ENCODE results near the gene KIF2C.

Gene KIF2C

GRCh38 chr1:44805311-44806024, 65.8 kb downstream of the KIF2C start:
- Histone ChIP-seq H3K9ac (ENCODE audit: low read length) (no peak overlapping the region), H3K4me1 (ENCODE audit: low read length) (peaks cover 22% of the 10 kb centered on the region), H3K27me3 (replicated peaks; ENCODE audit: insufficient read depth, low read length) (no peaks in the 10 kb centered on the region), H4K20me1 (ENCODE audit: insufficient read depth, low read length) (no peaks in the 10 kb centered on the region), H3K36me3 (replicated peaks; ENCODE audit: insufficient read depth, low read length) (no peaks in the 10 kb centered on the region), H2AFZ (ENCODE audit: low read length) (no peak overlapping the region), H3K79me2 (ENCODE audit: low read length) (peaks cover 5% of the 10 kb centered on the region; the same call in 1 of the 2 replicates), H3K9me3 (replicated peaks; ENCODE audit: insufficient read depth, low read length) (no peaks in the 10 kb centered on the region), H3K4me2 (ENCODE audit: low read depth, low read length) (no peak overlapping the region), H3K9me2 (replicated peaks; ENCODE audit: insufficient read depth, low read length) (no peaks in the 10 kb centered on the region), H3K27ac (ENCODE audit: low read length) (no peak overlapping the region), H3F3A (ENCODE audit: insufficient read depth, low read length) (peaks cover 6% of the 10 kb centered on the region; the same call in 1 of the 2 replicates), H3K4me3 (ENCODE audit: low read length) (no peak overlapping the region)
- no peak for DNase-seq
- no peak for TF ChIP-seq EZH2 (optimal IDR thresholded peaks at IDR 0.05; ENCODE audit: low read depth, low read length)
- TF ChIP-seq EZH2phosphoT487 (IDR thresholded peaks at IDR 0.05; ENCODE audit: low read length) = no peak
- TF ChIP-seq CTCF (IDR thresholded peaks at IDR 0.05; ENCODE audit: low read length) = no peak

- H3K79me2 ChIP-seq (ENCODE audit: low read length) = no peaks in the 10 kb centered on the region
- TF ChIP-seq EZH2 (optimal IDR thresholded peaks at IDR 0.05; ENCODE audit: low read depth, low read length) (no peak), EZH2phosphoT487 (IDR thresholded peaks at IDR 0.05; ENCODE audit: low read length) (no peak), CTCF (IDR thresholded peaks at IDR 0.05; ENCODE audit: low read length) (no peak)
- peaks cover 19% of the 10 kb centered on the region for H3K4me1 ChIP-seq (ENCODE audit: low read length)
- H3K9me3 ChIP-seq (replicated peaks; ENCODE audit: insufficient read depth, low read length) = no peaks in the 10 kb centered on the region
- H3K4me2 ChIP-seq (ENCODE audit: low read depth, low read length) = no peak overlapping the region
- no peak overlapping the region for H3K4me3 ChIP-seq (ENCODE audit: low read length)
- H3F3A ChIP-seq (ENCODE audit: insufficient read depth, low read length) = peaks cover 6% of the 10 kb centered on the region; the same call in 1 of the 2 replicates
- no peaks in the 10 kb centered on the region for H4K20me1 ChIP-seq (ENCODE audit: insufficient read depth, low read length)
- no peaks in the 10 kb centered on the region for H3K36me3 ChIP-seq (replicated peaks; ENCODE audit: insufficient read depth, low read length)
- H3K27me3 ChIP-seq (replicated peaks; ENCODE audit: insufficient read depth, low read length) = no peaks in the 10 kb centered on the region
- no peak overlapping the region for H3K27ac ChIP-seq (ENCODE audit: low read length)
- no peak for DNase-seq
- H3K9me2 ChIP-seq (replicated peaks; ENCODE audit: insufficient read depth, low read length) = no peaks in the 10 kb centered on the region
- H3K9ac ChIP-seq (ENCODE audit: low read length) = no peak overlapping the region
- no peak overlapping the region for H2AFZ ChIP-seq (ENCODE audit: low read length)
Observed at GRCh38 chr1:44806025-44806703, 66.5 kb downstream of the KIF2C start.

GRCh38 chr1:44806704-44807363, 67.2 kb downstream of the KIF2C start, which contains the start of gene DYNLT4:
Gene DYNLT4, minus strand, starts transcription at chr1:44807351. Its CDS starts 683 bp downstream, at chr1:44806668.
- no peak within 1 kb of the TSS for H3K4me3 ChIP-seq (ENCODE audit: low read length)
- H4K20me1 ChIP-seq (ENCODE audit: insufficient read depth, low read length) = no peaks in the 10 kb centered on the region
- TF ChIP-seq EZH2 (optimal IDR thresholded peaks at IDR 0.05; ENCODE audit: low read depth, low read length) = no peak
- TF ChIP-seq CTCF (IDR thresholded peaks at IDR 0.05; ENCODE audit: low read length) = no peak
- no peak for TF ChIP-seq EZH2phosphoT487 (IDR thresholded peaks at IDR 0.05; ENCODE audit: low read length)
- H3K4me2 ChIP-seq (ENCODE audit: low read depth, low read length) = no peak within 1 kb of the TSS
- DNase-seq = no peak
- H3K9ac ChIP-seq (ENCODE audit: low read length) = no peak within 1 kb of the TSS
- no peaks in the 10 kb centered on the region for H3K36me3 ChIP-seq (replicated peaks; ENCODE audit: insufficient read depth, low read length)
- H3K27ac ChIP-seq (ENCODE audit: low read length) = no peak within 1 kb of the TSS
- no peaks in the 10 kb centered on the region for H3K79me2 ChIP-seq (ENCODE audit: low read length)
- no peaks in the 10 kb centered on the region for H3K27me3 ChIP-seq (replicated peaks; ENCODE audit: insufficient read depth, low read length)
- H3K4me1 ChIP-seq (ENCODE audit: low read length) = peaks cover 19% of the 10 kb centered on the region
- H3K9me2 ChIP-seq (replicated peaks; ENCODE audit: insufficient read depth, low read length) = no peaks in the 10 kb centered on the region
- H2AFZ ChIP-seq (ENCODE audit: low read length) = no peak within 1 kb of the TSS
- H3K9me3 ChIP-seq (replicated peaks; ENCODE audit: insufficient read depth, low read length) = no peaks in the 10 kb centered on the region
- H3F3A ChIP-seq (ENCODE audit: insufficient read depth, low read length) = peaks cover 10% of the 10 kb centered on the region; the same call in 1 of the 2 replicates

Data from MM.1S (cell line).